AG08395 (cell line): ENCODE data around the gene EHBP1L1.
A peak's percentile ranks its signal among the peaks of the same experiment; 100 is the strongest.

Experiments used
- DNase-seq: peaks from one replicate; pipeline ENCODE4 v3.0.0; 2012; ENCODE audit warnings: mixed read lengths, low spot score

EHBP1L1 gene

DNA sequence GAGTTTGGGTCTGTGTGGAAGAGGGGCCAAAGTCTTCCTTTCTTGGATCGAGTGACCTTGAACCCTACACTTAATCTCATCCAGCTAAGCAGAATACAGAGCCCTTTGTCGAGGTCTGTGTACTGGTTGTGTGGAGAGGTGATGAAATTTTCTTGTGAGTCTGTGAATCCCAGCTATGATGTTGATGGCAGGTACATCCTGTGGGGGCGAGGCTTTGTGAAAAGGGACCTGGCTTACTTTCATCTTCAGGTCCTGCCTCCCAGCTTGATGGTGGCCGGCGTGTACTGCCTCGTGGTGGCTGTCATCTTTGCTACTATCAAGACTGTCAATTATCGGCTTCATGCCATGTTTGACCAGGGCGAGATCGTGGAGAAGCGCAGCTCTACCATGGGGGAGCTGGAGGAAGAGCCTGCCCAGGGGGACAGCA is 40.7 kb downstream of the EHBP1L1 start:
- DNase-seq, result no peak

DNA sequence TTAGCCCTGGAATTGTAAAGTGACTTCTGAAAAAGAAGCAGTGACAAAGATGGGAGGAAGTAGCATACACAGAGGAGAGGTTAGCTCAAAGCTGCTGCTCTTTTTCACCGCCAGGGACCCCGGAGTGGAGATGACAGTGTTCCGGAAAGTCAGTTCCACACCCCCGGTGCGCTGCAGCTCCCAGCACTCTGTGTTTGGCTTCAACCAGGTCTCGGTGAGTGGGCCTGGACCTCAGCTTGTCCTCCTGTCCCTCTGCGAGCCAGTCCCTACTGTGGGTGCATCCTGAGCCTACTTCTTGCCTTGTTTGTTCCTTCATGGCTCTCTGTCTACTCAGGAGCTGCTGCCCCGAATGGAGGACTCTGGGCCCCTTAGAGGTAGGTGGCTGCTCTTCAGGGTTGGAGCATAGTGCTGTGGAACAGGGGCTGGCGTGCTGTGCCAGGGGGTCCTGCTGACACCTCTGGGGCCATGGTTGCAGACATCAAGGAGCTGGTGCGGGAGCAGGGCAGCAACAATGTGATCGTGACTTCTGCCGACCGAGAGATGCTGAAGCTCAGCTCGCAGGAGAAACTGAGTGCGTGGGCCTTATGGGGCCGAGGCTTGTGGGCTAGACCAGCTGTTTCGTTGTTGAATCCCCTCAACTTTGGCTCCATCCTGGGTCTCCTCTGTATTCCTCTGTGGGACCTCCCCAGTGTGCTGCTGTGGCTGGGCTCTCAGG is 41.4 kb downstream of the EHBP1L1 start:
- DNase-seq, result no peak

DNA sequence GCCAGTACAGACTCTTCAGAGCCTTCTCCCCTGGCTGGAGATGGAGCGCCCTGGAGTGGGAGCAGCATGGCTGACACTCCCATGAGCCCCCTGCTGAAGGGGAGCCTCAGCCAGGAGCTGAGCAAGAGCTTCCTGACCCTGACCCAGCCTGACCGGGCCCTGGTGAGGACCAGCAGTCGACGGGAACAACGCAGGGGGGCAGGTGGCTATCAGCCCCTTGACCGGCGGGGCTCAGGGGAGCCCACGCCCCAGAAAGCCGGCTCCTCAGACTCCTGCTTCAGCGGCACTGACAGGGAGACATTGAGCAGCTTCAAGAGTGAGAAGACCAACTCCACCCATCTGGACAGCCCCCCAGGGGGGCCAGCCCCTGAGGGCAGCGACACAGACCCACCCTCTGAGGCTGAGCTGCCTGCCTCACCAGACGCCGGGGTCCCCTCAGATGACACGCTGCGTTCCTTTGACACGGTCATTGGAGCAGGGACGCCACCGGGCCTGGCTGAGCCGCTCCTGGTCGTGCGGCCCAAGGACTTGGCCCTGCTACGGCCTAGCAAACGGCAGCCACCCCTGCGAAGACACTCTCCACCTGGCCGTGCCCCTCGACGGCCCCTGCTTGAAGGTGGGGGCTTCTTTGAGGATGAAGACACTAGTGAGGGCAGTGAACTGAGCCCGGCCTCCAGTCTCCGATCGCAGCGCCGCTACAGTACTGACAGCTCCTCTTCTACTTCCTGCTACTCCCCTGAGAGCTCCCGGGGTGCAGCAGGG is 42.3 kb downstream of the EHBP1L1 start:
- no peak for DNase-seq

DNA sequence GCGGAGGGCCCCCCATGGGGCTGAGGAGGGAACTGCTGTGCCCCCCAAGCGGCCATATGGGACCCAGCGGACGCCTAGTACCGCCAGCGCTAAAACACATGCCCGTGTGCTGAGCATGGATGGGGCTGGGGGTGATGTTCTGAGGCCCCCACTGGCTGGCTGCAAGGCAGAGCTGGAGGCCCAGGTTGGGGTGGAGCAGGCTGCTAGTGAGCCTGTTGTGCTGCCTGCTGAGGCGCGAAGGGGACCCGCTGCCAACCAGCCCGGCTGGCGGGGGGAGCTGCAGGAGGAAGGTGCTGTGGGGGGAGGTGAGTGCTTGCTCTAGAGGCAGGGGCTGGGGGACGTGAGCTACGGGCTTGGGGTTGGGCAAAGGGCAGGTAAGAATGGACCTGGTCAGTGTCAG is 42.9 kb downstream of the EHBP1L1 start:
- DNase-seq, result no peak

DNA sequence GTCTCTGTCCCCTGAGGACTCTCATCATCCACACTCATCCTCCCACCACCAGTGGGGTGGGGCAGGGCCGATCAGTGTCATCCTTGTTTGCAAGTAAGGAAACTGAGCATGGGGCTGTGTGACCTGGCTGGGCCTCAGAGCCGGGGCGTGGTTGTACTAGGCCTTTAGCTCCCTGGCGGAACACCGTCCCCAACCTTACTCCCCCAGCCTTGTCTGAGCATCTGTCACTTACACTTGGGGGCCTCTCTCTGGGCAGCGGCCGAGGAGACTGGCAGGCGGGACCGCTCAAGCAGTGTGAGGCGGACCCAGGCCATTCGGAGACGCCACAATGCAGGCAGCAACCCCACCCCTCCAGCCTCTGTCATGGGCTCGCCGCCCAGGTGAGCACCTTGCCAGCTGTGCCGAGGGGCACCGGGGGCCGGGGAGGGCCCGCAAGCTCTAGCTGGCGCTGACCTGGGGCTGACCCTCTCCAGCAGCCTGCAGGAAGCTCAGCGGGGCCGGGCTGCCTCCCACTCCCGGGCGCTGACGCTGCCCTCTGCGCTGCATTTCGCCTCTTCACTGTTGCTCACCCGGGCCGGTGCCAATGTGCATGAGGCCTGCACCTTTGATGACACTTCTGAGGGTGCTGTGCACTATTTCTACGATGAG is 43.6 kb downstream of the EHBP1L1 start:
- no peak for DNase-seq

DNA sequence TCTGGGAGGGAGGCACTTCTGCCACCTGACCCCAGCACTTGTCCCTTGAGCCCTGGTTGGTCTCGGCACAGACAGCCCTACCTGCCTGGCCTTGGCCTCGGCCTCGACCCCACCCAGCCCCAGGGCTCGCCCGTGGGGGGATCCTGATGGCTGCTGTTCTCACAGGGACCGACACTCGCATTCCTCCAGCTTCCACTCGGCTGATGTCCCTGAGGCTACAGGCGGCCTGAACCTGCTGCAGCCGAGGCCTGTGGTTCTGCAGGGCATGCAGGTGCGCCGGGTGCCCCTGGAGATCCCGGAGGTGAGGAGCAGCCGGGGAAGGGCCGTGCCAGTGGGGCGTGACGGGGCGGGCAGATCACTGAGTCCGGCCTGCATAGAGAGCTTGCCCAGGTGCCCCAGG is 44.8 kb downstream of the EHBP1L1 start:
- DNase-seq, result no peak

DNA sequence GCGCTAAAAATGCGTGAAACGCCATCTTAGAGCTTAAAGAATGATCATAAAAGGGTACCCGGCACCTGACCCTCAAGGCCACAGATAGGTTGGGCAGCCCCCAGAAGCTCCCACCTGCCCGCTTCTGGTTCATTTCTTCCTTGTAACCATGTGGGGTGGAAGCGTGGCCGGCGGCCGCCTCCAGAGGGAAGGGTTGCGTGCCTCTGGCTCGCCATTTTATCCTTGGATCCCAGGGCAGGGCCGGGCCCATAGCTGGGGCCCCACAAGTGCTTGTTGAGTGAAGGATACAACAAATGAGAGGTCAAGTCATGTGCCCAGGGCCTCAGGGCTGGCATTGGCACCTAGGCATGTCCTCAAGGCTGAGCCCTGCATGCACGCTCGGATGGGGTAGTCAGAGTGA is 45.6 kb downstream of the EHBP1L1 start:
- no peak for DNase-seq

DNA sequence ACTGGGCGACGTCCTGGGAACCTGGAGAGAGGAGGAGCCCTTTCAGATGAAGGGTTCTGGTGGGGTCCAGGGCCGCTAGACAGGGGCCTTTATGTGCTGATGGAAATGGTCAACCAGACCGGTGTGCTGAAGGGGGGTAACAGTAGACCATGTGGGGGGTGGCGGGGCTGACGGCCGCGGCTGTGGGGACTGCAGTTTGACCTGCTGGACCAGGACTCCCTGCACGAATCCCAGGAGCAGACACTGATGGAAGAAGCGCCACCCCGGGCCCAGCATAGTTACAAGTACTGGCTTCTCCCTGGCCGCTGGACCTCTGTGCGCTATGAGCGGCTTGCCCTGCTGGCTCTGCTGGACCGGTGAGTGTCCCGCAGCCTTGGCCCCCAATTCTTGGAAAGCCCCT is 46.2 kb downstream of the EHBP1L1 start:
- DNase-seq, result no peak

DNA sequence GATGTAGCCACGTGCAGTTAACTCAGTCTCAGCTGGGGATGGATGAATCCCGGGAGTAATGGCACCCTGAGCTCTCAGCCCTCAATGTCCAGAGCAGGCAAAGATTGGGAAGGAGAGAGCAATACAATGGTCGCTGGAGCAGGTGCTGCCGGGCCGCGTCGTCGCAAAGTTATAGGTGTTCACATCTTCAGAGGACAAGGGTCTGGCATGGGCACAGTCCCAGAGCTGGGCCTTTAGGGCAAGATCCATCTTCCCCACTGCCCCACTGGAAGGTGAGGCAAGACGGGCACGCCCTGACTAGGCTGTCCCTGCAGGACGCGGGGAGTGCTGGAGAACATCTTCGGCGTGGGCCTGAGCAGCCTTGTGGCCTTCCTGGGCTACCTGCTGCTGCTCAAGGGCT is 47.3 kb downstream of the EHBP1L1 start:
- no peak for DNase-seq

DNA sequence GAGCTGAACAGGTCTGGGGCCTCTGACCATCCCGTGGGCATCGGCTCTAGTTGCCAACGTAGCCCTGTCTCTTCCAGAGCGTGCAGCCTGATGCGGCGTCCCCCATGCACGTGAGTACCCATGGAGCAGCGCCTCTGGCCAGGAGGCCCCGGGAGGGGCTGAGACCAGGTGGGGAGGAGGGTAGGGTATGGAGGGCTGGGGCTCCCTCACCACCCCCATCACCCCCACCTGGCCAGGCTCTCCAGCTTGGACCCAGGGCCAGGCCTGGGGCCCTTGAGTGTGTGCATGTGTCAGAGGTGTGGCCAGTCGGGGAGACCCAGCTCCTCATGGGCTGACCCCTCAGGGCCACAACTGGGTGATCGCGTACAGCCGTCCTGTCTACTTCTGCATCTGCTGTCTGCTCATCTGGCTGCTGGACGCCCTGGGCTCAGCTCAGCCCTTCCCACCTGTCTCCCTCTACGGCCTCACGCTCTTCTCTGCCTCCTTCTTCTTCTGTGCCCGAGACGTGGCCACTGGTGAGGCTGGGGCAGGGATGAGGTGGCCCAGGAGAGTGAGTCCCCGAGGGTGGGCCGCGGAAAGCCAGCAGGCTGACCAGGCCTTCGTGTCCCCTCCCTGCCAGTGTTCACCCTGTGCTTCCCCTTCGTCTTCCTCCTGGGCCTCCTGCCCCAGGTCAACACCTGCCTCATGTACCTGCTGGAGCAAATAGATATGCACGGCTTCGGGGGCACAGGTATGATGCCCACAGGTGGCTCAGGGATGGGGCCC is 48.2 kb downstream of the EHBP1L1 start:
- DNase-seq, result no peak

DNA sequence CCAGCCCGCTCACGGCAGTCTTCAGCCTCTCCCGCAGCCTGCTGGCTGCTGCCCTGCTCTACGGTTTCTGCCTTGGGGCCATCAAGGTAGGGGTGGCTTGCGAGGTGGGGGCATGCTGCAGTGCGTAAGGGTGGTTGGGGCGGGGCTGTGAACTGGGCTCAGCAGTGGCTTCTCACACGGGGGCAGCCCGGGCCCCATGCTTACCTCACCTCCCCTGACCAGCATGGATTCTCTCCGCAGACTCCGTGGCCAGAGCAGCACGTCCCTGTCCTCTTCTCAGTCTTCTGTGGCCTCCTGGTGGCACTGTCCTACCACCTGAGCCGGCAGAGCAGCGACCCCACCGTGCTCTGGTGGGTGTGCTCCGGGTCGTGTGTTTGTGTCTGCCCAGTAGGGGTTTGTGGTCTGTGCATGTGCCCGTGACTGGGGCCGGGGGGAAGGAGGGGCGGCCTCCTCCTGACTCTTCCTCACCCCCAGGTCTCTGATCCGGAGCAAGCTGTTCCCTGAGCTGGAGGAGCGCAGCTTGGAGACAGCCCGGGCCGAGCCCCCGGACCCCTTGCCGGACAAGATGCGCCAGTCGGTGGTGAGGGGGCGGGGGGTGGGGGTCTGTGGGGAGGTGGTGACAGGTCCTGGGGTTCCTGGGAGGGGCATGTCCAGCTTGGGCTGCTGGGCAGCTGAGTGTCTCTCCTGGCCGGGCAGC is 49.2 kb downstream of the EHBP1L1 start:
- no peak for DNase-seq

DNA sequence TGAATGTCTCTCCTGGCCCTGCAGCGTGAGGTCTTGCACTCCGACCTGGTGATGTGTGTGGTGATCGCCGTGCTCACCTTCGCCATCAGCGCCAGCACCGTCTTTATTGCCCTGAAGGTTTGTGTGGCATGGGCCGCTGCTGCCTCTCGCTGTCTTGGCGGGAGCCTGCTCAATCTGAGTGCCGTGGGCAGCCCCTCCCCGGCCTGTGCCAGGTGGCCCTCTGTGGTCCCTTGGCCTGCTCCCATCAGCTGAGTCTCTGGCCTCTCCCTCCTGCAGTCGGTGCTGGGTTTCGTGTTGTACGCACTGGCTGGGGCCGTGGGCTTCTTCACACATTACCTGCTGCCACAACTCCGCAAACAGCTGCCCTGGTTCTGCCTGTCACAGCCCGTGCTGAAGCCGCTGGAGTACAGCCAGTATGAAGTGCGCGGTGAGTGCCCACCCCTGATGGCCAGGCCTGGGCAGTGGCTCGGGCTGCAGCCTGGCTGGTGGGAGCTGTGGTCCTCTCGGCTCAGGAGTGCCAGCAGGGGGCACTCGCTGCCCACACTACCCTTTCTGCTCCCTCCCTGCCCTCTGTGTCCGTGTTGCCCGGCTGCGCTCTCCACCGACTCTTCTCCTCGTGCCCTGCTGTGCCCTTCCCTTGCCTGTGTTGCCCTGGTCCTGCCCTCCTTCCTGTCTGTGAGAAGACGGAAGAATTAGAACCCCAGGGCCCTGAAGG is 49.9 kb downstream of the EHBP1L1 start:
- DNase-seq, result peak; percentile 52

DNA sequence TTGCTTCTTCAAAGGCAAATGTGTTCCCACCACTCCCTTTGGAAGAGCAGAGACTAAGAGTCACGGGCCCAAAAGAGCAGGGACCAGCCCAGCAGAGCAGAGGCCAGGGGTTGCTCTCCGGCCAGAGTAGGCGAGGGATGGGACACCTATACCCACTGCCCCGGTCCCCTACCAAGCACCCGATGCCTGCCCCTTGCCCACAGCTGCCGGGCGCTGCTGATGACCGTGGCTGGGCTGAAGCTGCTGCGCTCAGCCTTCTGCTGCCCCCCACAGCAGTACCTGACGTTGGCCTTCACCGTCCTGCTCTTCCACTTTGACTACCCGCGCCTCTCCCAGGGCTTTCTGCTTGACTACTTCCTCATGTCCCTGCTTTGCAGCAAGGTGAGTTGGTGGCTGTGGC is 51.3 kb downstream of the EHBP1L1 start:
- no peak for DNase-seq

DNA sequence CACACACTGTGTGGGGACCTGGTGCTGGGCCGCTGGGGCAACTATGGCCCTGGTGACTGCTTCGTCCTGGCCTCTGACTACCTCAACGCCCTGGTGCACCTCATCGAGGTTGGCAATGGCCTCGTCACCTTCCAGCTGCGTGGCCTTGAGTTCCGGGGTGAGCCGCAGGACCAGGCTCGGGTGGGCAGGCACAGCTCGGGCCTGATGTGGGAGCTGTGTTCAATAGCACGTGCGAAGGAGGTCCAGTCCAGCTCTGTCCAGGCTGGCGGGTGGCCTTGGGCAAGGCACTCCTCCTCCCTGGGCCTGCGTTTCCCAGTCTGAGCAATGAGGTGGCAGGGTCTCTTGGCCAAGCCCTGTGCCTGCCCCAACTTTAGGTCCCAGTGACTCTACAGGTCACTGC is 53.7 kb downstream of the EHBP1L1 start:
- no peak for DNase-seq

DNA sequence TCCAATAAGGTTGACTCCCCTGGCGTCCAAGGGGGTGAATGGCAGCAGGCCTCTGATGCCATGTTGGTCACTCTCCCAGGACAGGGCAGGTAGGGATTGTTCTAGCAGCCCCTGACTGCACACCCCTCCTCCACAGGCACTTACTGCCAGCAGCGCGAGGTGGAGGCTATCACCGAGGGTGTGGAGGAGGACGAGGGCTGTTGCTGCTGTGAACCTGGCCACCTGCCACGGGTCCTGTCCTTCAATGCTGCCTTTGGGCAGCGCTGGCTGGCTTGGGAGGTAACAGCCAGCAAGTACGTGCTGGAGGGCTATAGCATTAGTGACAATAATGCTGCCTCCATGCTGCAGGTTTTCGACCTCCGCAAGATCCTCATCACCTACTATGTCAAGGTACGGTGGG is 54.4 kb downstream of the EHBP1L1 start:
- DNase-seq, result no peak

DNA sequence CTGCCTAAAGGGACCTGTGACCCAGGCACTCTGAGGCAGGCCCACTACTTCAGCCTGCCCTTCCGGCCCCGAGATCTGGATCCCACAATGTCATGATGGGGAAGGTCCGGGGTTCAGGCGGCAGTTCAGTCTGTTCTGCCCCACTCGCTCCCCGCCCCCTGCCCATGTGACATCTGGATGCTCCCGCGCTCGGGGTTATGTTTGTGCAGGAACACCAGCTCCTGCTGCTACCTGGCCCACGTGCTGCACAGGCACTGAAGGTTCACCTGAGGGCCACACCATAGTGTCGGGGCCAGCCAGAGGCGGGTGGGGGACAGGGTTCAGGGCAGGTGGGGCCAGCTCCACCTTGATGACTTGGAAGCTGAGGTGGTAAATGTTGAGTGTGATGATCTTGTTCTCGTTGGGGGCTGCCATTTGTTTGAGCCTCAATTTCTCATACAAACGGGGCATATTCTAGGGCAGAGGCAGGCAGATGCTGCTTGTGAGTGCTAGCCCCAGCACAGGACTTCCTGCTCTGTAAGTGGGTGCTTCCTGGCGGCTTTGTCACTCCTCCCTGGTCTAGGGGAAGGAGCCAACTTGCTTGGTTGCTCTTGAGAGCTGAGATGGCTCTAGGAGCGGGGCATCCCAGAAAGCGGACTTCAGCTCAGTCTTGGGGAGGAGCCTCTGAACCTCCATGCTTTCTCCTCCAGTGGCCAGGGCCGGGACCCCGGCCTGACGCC is 57.7 kb downstream of the EHBP1L1 start:
- no peak for DNase-seq

DNA sequence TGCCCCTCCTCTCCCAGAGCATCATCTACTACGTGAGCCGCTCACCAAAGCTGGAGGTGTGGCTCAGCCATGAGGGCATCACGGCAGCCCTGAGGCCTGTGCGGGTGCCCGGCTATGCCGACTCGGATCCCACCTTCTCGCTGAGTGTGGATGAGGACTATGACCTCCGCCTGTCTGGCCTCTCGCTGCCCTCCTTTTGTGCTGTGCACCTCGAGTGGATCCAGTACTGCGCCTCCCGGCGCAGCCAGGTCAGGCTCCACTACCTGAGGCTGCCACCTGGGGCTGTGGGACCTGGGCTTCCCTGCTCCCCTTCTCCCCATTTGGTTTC is 58.2 kb downstream of the EHBP1L1 start:
- DNase-seq, result no peak

DNA sequence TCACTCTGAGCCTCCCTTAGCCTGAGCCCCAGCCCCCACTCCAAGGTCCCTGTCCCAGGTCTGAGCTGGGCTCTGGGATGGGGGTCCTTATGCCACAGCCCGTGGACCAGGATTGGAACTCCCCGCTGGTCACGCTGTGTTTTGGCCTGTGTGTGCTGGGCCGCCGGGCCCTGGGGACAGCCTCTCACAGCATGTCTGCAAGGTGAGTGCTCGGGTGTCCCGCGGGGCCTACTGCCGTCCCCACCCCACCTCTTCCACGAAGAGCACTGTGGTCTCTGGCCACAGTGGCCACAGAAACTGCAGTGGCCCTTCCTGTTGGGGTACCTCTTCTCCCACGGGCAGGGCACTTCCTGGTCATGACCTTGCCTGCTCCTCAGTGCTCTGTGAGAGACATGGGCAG is 58.6 kb downstream of the EHBP1L1 start:
- no peak for DNase-seq

DNA sequence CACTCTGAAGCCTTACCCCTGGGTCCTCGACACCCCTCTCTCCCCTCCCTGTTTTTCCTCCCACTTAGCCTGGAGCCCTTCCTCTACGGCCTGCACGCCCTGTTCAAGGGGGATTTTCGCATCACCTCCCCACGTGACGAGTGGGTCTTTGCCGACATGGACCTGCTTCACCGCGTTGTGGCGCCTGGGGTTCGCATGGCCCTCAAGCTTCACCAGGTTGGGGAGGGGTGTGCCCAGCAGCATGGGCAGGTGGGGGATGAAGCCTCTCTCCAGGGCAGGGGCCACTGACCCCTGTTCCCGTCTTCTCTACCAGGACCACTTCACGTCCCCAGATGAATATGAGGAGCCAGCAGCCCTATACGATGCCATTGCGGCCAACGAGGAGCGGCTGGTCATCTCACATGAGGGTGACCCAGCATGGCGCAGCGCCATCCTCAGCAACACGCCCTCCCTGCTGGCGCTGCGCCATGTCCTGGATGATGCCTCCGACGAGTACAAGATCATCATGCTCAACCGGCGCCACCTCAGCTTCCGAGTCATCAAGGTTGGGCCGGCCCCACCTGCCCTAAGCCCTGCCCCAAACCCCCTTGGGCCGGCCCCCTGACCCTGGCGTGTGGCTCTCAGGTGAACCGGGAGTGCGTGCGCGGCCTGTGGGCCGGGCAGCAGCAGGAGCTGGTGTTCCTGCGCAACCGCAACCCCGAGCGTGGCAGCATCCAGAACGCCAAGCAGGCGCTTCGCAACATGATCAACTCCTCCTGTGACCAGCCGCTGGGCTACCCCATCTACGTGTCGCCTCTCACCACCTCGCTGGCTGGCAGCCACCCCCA is 59.3 kb downstream of the EHBP1L1 start:
- DNase-seq, result no peak
